Small intestine (tissue), 7 donors: ENCODE measurements around the gene ATP8B3. TPM values are rescaled to one million over a fixed set of nuclear protein-coding genes. Genes with fewer than 3 reads are reported as not detected.

ENCODE experiments used
- DNase-seq, 2 donors: peaks; one replicate each; pipeline versions ENCODE4 v3.0.0 to v3.0.0-alpha.2; 2013
- FAIRE-seq: peaks from 2 replicates; lab custom pipeline; 2012; peaks lifted over from hg19 to GRCh38; lab: Jason Lieb, UNC
- H3K27ac ChIP-seq, 3 donors: one replicate each; pipeline ENCODE4 v1.5.1; 2013; ENCODE audit warnings: low read length in 2 of 3, mild to moderate bottlenecking in 2 of 3, control low read depth in 1 of 3, inconsistent platforms in 1 of 3, low read depth in 1 of 3, moderate library complexity in 1 of 3
- H3K27me3 ChIP-seq, 3 donors: one replicate each; pipeline ENCODE4 v1.6.1; 2013; ENCODE audit warnings: low read length in 3 of 3, inconsistent platforms in 1 of 3; ENCODE audit not compliant: control insufficient read depth in 3 of 3, insufficient read depth in 3 of 3
- H3K36me3 ChIP-seq, 3 donors: one replicate each; pipeline ENCODE4 v1.6.1; 2013; ENCODE audit warnings: low read length in 3 of 3, inconsistent platforms in 1 of 3, low read depth in 1 of 3, mild to moderate bottlenecking in 1 of 3, moderate library complexity in 1 of 3; ENCODE audit not compliant: control insufficient read depth in 3 of 3, insufficient read depth in 2 of 3
- H3K4me1 ChIP-seq, 3 donors: one replicate each; pipeline ENCODE4 v1.6.1; 2013; ENCODE audit warnings: low read length in 2 of 3, inconsistent platforms in 1 of 3, low read depth in 1 of 3, mild to moderate bottlenecking in 1 of 3, moderate library complexity in 1 of 3; ENCODE audit not compliant: control insufficient read depth in 3 of 3, insufficient read depth in 2 of 3
- H3K4me3 ChIP-seq, 3 donors: one replicate each; pipeline ENCODE4 v1.5.1; 2013; ENCODE audit warnings: low read length in 3 of 3, control low read depth in 1 of 3, inconsistent platforms in 1 of 3, low read depth in 1 of 3, mild to moderate bottlenecking in 1 of 3, moderate library complexity in 1 of 3
- H3K9me3 ChIP-seq, 2 donors: one replicate each; pipeline ENCODE4 v1.6.1; 2013; ENCODE audit warnings: low read depth in 1 of 2, low read length in 1 of 2; ENCODE audit not compliant: control insufficient read depth in 2 of 2, insufficient read depth in 1 of 2
- WGBS, 3 donors: extraction: QIAGEN DNeasy Blood & Tissue Kit; methylation state at CpG; one replicate each; pipeline ENCODE4 v1.1.7; 2013; 5-methylcytosine and 5-hydroxymethylcytosine counted together
- polyA plus RNA-seq, 4 donors: library from polyadenylated mRNA; stranded (reverse) in 3 of 4; unstranded in 1 of 4; fragments of 200-250 nt in 3 of 4; fragments of 120-200 nt in 1 of 4; gene quantifications; one replicate each; pipeline versions ENCODE4 v1.2.1 to v1.2.3, GENCODE V29; 2013
- donor health status: healthy with polysubstance abuse.
- donor health status: control.
- donor health status: control.
- donor health status: Bipolar disorder and iron deficiency.
- donor health status: healthy.

The ATP8B3 gene
- polyA plus RNA-seq, 4 donors: 0.45 to 0.52 (median 0.47) TPM; not detected in 1

DNA sequence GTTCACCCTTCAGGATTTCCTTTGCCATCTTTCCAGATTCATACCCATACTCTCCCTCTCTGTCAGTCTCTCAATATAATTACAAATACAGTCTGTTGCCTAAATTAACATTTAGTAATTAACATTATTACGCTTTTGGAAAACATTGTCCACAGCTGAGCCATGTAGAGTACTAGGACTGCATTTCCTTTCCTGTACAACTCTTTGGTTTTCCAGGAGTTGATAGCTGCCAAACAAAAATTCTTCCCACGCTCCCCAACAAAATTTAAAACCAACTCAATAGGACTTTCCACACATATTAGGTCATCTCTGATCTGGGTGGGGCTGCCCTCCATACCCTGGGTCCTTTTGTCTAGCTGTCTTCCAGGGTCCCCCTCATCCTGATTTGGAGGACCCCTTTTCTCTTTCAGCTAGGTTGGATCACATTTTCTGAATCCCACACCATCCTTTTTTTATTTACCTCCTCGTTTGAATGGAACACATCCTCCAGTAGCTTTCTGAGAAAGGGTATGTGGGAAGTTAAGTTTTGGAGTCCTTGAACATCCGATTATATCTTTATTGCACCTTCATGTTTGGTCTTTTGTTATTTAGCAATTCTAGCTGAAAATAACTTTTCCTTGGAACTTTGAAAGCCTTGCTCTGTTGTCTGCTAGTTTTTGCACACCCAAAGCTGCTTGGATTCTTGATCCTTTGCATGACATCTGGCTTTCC is 41.1 kb downstream of the ATP8B3 start:
- Histone ChIP-seq H3K27me3 (peaks cover 7 to 90% (median 50%) of the 10 kb centered on the region in 3 donors), H3K36me3 (no peaks in the 10 kb centered on the region), H3K27ac (no peak overlapping the region), H3K9me3 (peaks cover 0 to 23% of the 10 kb centered on the region in 2 donors), H3K4me3 (no peak overlapping the region), H3K4me1 (no peaks in the 10 kb centered on the region)
- no peak for FAIRE-seq
- WGBS, 3 donors: 83 to 88% (median 86%) methylated on average over 4 of the region's 4 CpGs
- DNase-seq: no peak

DNA sequence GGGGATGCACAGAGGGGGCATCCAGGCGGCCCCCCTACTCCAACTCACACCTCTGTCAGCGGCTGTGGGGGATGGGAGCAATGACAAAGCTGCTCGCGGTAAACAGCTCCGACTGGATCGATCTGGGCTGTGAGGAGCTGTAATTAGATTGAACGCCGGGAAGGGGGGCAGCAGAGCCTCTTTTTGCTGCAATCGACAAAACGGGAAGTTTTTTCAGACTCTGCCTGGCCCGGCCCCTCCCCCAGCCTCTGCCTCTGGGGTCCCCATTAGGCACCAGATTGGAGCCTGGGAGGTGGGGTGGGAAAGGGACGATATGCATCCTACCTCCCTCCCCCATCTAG is 42.5 kb downstream of the ATP8B3 start:
- WGBS, 3 donors: 5 to 9% (median 5%) methylated on average over 12 of the region's 12 CpGs
- Histone ChIP-seq H3K27ac (no peak overlapping the region), H3K4me3 (no peak overlapping the region), H3K27me3 (peaks cover 10 to 90% (median 53%) of the 10 kb centered on the region in 3 donors), H3K36me3 (no peaks in the 10 kb centered on the region), H3K4me1 (no peaks in the 10 kb centered on the region), H3K9me3 (peaks cover 0 to 18% of the 10 kb centered on the region in 2 donors)
- no peak for FAIRE-seq
- DNase-seq: no peak

DNA sequence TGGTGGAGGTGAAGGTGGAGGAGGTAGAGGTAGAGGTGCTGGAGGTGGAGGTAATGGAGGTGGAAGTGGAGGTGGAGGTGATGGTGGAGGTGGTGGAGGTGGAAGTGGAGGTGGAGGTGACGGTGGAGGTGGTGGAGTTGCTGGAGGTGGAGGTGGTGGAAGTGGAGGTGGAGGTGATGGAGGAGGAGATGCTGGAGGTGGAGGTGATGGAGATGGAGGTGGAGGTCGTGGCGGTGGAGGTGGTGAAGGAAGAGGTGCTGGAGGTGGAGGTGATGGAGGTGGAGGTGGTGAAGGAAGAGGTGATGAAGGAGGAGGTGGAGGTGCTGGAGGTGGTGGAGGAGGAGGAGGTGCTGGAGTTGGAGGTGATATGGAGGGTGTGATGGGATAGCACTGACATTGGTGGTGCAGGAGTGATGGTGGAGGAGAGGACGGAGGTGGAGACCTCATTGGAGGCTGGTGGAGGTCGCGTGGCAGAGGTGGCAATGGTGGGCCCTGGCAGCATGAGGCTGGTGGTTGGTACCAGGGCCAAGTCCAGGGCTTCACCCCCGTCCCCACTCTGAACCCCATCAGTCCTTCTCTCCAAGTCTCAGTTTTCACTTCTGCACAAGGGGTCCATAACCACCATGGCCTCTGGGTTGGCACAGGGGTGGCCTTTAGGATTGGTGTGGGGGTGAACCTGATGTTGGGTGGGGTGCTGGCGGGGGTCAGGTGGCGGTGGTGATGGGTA is 43.0 kb downstream of the ATP8B3 start:
- H3K9me3 ChIP-seq: peaks cover 0 to 14% of the 10 kb centered on the region in 2 donors
- no peak for FAIRE-seq
- 70 to 82% (median 76%) methylated on average over 8 to 9 of the region's 9 CpGs for WGBS, 3 donors

DNA sequence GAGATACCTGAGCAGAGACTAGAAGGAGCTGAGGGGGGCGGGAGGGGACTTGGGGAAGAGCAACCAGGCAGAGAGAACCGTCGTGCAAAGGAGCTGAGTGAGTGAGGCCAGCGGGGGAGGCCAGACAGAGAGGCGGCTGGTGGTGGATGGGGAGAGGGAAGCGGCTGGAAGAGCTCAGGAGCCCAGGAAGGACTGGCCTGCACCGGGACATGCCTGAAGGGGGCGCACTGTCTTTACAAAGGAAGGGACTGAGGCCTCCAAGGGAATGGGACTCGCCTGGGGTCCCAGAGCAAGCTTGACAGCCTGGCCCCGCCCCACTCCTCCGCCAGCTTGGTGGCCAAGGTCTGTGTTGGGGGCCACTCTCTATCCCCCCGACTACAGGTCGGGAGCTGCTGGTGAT is 43.8 kb downstream of the ATP8B3 start:
- Histone ChIP-seq H3K4me3 (no peak overlapping the region), H3K27ac (no peak overlapping the region), H3K27me3 (peaks cover 16 to 90% (median 54%) of the 10 kb centered on the region in 3 donors), H3K36me3 (no peaks in the 10 kb centered on the region), H3K4me1 (no peaks in the 10 kb centered on the region), H3K9me3 (peaks cover 0 to 14% of the 10 kb centered on the region in 2 donors)
- DNase-seq: no peak
- 20 to 31% (median 27%) methylated on average over 10 to 13 of the region's 13 CpGs for WGBS, 3 donors
- FAIRE-seq: no peak

More for the DNA sequence above, 43.0 kb downstream of the ATP8B3 start:
- no peak overlapping the region for H3K27ac ChIP-seq
- no peaks in the 10 kb centered on the region for H3K36me3 ChIP-seq
- no peak for DNase-seq
- H3K27me3 ChIP-seq: peaks cover 16 to 90% (median 50%) of the 10 kb centered on the region in 3 donors
- no peaks in the 10 kb centered on the region for H3K4me1 ChIP-seq
- H3K4me3 ChIP-seq: no peak overlapping the region

DNA sequence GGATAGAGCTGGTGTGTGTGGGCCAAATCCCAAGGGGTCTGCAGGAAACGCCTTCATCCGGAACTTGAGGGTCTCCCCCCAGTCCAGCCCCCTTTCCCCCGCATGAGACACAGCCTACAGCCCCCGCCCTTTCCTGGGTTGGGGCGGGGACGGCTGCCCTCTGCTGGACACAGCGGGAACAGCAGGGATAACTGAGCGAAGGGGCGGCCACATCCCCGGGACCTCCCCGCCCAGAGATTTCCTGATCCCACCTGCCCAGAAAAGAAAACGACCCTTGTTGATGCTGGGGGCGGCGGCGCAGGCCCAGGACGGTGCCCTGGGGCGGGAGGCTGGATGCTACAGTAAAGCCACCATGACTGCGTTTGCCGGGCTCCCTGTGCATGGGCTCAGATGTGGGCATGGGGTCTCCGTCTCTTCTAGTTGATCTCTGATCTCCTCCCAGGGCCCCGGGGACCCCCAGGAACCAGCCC is 44.6 kb downstream of the ATP8B3 start:
- no peaks in the 10 kb centered on the region for H3K4me1 ChIP-seq
- peaks cover 0 to 14% of the 10 kb centered on the region in 2 donors for H3K9me3 ChIP-seq
- FAIRE-seq (no peak), DNase-seq (peak in 1 of 2 donors; percentile 49)
- H3K36me3 ChIP-seq: no peaks in the 10 kb centered on the region
- H3K4me3 ChIP-seq: no peak overlapping the region
- 3 to 4% (median 4%) methylated on average over 17 to 21 of the region's 21 CpGs for WGBS, 3 donors
- H3K27me3 ChIP-seq: peaks cover 17 to 94% (median 56%) of the 10 kb centered on the region in 3 donors
- no peak overlapping the region for H3K27ac ChIP-seq

DNA sequence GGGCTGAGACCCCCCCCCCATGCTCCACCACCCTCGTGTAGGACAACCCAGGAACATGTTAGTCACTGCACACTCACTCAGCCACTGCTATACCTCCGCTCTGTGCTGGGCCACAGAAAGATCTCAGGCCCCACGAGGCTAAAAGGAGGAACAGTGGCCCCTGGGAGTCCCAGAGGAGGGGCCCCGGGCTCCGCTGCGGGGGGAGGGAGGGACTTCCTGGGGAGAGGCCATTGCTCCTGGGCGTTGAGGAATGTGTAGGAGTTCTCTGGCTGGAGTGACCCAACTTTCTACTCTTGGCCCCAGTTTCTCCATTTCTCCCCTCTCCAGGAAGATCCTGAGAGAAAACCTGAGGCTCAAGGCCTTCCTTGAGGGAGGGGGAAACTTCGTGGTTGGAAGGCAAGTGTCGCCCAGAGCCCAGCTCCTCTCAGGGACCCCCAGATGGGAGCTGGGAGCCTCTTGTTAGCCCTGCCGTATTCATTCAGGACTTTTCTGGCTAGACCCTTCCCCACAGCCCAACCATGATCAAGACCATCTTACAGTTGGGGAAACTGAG is 45.2 kb downstream of the ATP8B3 start:
- DNase-seq (no peak), FAIRE-seq (no peak)
- H3K36me3 ChIP-seq: no peaks in the 10 kb centered on the region
- H3K4me3 ChIP-seq: no peak overlapping the region
- no peak overlapping the region for H3K27ac ChIP-seq
- peaks cover 24 to 95% (median 62%) of the 10 kb centered on the region in 3 donors for H3K27me3 ChIP-seq
- peaks cover 0 to 14% of the 10 kb centered on the region in 2 donors for H3K9me3 ChIP-seq
- H3K4me1 ChIP-seq: no peaks in the 10 kb centered on the region
- WGBS, 3 donors: 17 to 24% (median 18%) methylated on average over 10 of the region's 10 CpGs

DNA sequence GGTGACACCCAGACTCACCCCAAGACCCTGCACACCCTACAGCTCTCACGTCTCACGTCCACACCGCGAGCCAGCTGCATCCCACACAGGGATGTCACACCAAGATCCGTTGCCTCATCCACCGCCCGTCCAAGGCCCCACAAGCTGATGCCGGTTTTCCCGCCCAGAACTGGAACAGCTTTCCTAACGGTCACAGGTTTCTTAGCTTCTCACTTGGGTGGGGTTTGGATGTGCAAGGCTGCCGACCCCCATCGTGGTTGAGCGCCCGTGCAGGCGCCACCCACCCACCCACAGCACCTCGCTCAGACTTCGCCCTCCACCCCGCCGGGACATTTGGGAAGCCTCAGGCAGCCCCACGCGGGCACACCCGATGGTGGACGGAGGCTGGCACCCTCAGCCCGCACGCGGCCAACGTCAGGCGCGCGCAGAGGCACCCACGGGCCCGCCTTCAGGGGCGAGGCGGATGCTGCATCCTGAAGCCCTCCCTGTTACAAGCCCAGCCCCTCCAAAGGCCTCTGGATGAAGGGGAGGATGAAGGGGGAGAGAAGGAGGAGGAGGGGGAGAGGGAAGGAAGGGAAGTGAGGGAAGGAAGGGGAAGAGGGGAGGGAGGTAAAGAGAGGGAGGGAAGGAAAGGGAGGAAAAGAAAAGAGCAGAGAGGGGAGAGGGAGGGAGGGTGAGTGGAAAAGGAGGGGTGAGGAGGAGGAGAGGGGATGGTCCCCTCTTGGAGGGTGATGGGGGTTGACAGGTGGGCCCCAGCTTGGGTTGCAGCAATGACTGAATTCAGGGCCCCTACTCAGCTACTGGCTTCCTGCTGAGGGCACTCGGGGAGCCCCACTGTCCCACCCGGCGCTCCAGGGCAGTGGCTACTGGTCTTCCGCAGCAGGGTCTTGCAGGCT is 45.9 kb downstream of the ATP8B3 start:
- peaks cover 0 to 12% of the 10 kb centered on the region in 2 donors for H3K9me3 ChIP-seq
- no peak overlapping the region for H3K27ac ChIP-seq
- WGBS, 3 donors: 6 to 12% (median 11%) methylated on average over 38 of the region's 38 CpGs
- H3K4me3 ChIP-seq: no peak overlapping the region
- DNase-seq (no peak), FAIRE-seq (no peak)
- no peaks in the 10 kb centered on the region for H3K36me3 ChIP-seq
- peaks cover 27 to 97% (median 65%) of the 10 kb centered on the region in 3 donors for H3K27me3 ChIP-seq
- no peaks in the 10 kb centered on the region for H3K4me1 ChIP-seq
